HUES64 (cell line): ENCODE data around the gene TGIF2.

Source experiments
- H3K27ac ChIP-seq: 2 replicates; pipeline ENCODE4 v1.7.0; 2013; ENCODE audit warnings: low read depth, low read length, inconsistent platforms
- H3K27me3 ChIP-seq: 2 replicates; pipeline ENCODE4 v1.6.1; 2013; ENCODE audit warnings: mild to moderate bottlenecking, low read length; ENCODE audit not compliant: insufficient read depth
- H3K36me3 ChIP-seq: 2 replicates; pipeline ENCODE4 v1.6.1; 2013; ENCODE audit warnings: mild to moderate bottlenecking, low read length; ENCODE audit not compliant: insufficient read depth
- H3K4me1 ChIP-seq: 2 replicates; pipeline ENCODE4 v1.6.1; 2013; ENCODE audit warnings: mild to moderate bottlenecking, low read length, moderate library complexity; ENCODE audit not compliant: insufficient read depth
- H3K4me3 ChIP-seq: 2 replicates; pipeline ENCODE4 v1.5.1; 2013; ENCODE audit warnings: mild to moderate bottlenecking, low read length, moderate library complexity
- H3K9ac ChIP-seq: 2 replicates; pipeline ENCODE4 v1.6.1; 2013; ENCODE audit warnings: mild to moderate bottlenecking, low read depth, low read length
- H3K9me3 ChIP-seq: 2 replicates; pipeline ENCODE4 v1.6.1; 2013; ENCODE audit warnings: low read depth, low read length; ENCODE audit not compliant: insufficient read depth
- WGBS: fragments of 150-250, 120-280 bp; methylation state at CpG from one replicate; pipeline ENCODE4 v1.1.7; 2013; ENCODE audit warnings: missing lambda C conversion rate; 5-methylcytosine and 5-hydroxymethylcytosine counted together

TGIF2 gene

GRCh38 chr20:36540551-36541211, 32.7 kb upstream of the TGIF2 start:
- no peaks in the 10 kb centered on the region for H3K27me3 ChIP-seq
- peak overlapping the region; percentile 71 for H3K27ac ChIP-seq
- peak overlapping the region; percentile 77 for H3K9ac ChIP-seq
- 12% methylated on average over 41 of the region's 41 CpGs for WGBS
- peaks cover 24% of the 10 kb centered on the region for H3K4me1 ChIP-seq
- peak overlapping the region; percentile 83 for H3K4me3 ChIP-seq
- H3K9me3 ChIP-seq: no peaks in the 10 kb centered on the region
- H3K36me3 ChIP-seq: peaks cover 9% of the 10 kb centered on the region

DNA sequence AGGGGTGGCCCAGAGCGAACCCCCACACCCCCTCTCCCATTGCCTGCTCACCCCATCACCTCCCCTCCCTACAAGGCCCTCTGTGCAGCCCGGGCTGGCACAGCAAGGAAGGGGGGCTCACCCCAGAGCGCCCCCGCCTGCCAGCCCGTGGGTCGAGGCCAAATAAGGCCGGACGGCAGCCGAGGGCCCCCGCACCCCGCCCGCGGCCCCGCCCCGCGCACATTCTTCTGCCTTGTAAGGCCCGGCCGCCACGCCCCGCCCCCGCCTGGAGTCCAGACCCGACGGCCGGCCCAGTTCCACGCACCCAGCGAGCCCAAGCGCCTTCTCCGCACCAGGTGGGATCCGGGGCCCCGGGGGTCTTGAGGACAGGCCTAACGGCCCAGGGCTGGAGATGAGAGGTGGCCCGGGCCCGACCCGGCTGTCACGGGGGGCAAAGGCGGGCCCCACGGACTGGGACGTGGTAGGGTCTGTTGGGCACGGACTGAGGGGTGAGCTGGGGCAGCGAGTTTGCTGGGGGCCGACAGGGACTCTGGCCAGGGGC, 32.1 kb upstream of the TGIF2 start, which contains the start of gene MYL9:
Gene MYL9, plus strand, starts transcription at position 293 of the 541 bp plus-strand sequence. CDS start 3,366 bp downstream, outside the sequence.
- H3K9ac ChIP-seq: peak within 1 kb of the TSS; percentile 88
- peak within 1 kb of the TSS; percentile 88 for H3K27ac ChIP-seq
- peaks cover 24% of the 10 kb centered on the region for H3K4me1 ChIP-seq
- no peaks in the 10 kb centered on the region for H3K9me3 ChIP-seq
- 2% methylated on average over 41 of the region's 41 CpGs for WGBS
- peak within 1 kb of the TSS; percentile 83 for H3K4me3 ChIP-seq
- H3K36me3 ChIP-seq: peaks cover 15% of the 10 kb centered on the region
- no peaks in the 10 kb centered on the region for H3K27me3 ChIP-seq

- peak overlapping the region; percentile 83 for H3K4me3 ChIP-seq
- 13% methylated on average over 14 of the region's 14 CpGs for WGBS
These were observed 31.5 kb upstream of the TGIF2 start for GRCh38 chr20:36541768-36542488.

DNA sequence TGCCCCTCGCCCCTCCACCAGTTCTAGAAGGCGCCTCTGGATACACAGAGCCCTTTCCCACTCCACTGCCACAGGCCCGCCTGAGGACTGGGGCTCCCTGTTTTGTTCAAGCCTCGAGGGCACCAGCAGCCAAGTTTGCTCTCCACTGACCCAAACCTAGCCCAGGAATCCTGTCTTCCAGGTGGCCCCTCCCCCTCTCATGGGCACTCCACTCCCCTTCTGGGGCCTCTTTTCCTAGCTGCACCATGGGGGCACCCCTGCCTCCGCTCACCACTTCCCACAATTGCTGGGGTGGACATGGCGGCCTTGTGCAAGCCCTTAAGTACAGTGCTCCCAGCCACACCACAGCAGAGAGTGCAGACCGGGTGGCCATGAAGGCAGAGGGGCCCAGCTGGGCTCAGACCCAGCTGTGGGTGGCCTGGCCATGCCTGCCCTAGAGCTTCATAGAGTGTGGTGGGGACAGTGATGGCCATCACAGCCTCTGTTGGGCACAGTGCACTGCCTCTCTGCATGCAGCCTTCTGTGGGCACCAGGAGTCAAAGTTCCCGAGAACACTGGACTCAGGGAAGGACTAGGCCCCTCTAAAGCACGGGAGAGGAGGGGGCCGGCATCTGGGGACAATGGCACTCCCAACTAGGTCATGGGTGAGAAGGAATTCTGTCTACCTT, 30.7 kb upstream of the TGIF2 start:
- Histone ChIP-seq H3K4me1 (peaks cover 24% of the 10 kb centered on the region), H3K4me3 (peak overlapping the region; percentile 83), H3K9ac (peak overlapping the region; percentile 88; the same call in 1 of the 2 replicates), H3K27me3 (no peaks in the 10 kb centered on the region), H3K36me3 (peaks cover 26% of the 10 kb centered on the region), H3K27ac (peak overlapping the region; percentile 88; the same call in 1 of the 2 replicates), H3K9me3 (no peaks in the 10 kb centered on the region)
- 82% methylated on average over 10 of the region's 10 CpGs for WGBS

More at GRCh38 chr20:36541768-36542488, 31.5 kb upstream of the TGIF2 start:
- peaks cover 19% of the 10 kb centered on the region for H3K36me3 ChIP-seq
- H3K9me3 ChIP-seq: no peaks in the 10 kb centered on the region
- H3K9ac ChIP-seq: peak overlapping the region; percentile 88
- peaks cover 24% of the 10 kb centered on the region for H3K4me1 ChIP-seq
- no peaks in the 10 kb centered on the region for H3K27me3 ChIP-seq
- H3K27ac ChIP-seq: peak overlapping the region; percentile 88

DNA sequence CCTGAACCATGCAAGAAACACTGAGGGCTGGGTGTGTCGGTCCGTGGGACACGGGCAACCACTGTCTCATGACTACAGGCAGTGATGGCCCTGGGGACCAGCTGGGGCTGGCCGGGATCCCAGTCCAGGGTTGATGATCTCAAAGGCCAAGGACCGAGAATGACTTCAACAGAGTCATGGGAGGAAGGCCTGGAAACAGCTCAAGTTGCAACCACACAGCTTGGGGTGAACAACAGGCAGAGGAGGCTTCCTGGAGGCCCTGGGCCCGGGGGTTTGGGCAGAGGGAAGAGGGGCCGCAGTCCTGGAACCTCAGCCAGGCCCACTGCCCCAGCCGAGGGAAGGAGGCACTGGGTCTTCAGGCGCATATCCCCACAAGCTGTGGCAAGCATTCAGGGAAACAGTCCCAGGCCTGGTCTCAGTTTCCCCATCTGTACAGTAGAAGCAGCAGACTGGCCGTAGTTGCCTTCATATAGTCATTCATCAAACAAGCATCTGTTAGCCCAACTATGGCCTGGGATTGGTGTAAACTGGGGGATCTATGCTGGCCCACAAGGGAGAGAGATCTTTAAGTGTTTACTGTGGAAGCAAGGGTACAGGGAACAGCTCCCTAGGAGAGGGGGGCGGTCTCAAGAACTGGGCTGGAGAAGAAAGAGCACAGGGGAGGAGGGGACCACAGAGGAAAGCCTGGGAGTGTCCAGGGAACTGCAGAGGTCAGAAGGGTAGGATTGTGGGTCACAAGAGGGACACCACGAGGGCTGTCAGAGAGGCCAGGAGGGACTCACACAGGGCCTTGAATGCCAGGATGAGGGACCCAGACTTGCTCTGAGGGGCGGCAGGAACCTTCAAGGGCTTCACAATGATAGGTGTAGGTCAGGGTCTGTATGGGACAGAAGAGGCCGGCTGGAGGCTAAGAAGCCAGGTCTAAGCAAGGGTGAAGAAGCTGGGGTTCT, 29.9 kb upstream of the TGIF2 start:
- 92% methylated on average over 14 of the region's 14 CpGs for WGBS
- H3K9me3 ChIP-seq: no peaks in the 10 kb centered on the region
- H3K27ac ChIP-seq: peak overlapping the region; percentile 88; the same call in 1 of the 2 replicates
- H3K4me1 ChIP-seq: peaks cover 24% of the 10 kb centered on the region
- H3K4me3 ChIP-seq: peak overlapping the region; percentile 83; the same call in 1 of the 2 replicates
- H3K27me3 ChIP-seq: no peaks in the 10 kb centered on the region
- no peak overlapping the region for H3K9ac ChIP-seq
- H3K36me3 ChIP-seq: peaks cover 34% of the 10 kb centered on the region

- Histone ChIP-seq H3K27me3 (no peaks in the 10 kb centered on the region), H3K4me3 (no peak overlapping the region), H3K36me3 (peaks cover 42% of the 10 kb centered on the region), H3K4me1 (peaks cover 23% of the 10 kb centered on the region), H3K9ac (no peak overlapping the region), H3K9me3 (no peaks in the 10 kb centered on the region), H3K27ac (no peak overlapping the region)
- 90% methylated on average over 15 of the region's 15 CpGs for WGBS
These were observed 29.0 kb upstream of the TGIF2 start for GRCh38 chr20:36544134-36545018.

- WGBS: 91% methylated on average over 14 of the region's 14 CpGs
- peaks cover 16% of the 10 kb centered on the region for H3K4me1 ChIP-seq
- no peak overlapping the region for H3K9ac ChIP-seq
- no peak overlapping the region for H3K4me3 ChIP-seq
- no peak overlapping the region for H3K27ac ChIP-seq
- H3K27me3 ChIP-seq: no peaks in the 10 kb centered on the region
- no peaks in the 10 kb centered on the region for H3K9me3 ChIP-seq
- peaks cover 44% of the 10 kb centered on the region for H3K36me3 ChIP-seq
These were observed 27.2 kb upstream of the TGIF2 start for GRCh38 chr20:36546111-36546736.

GRCh38 chr20:36547186-36548005, 26.0 kb upstream of the TGIF2 start:
- peaks cover 44% of the 10 kb centered on the region for H3K36me3 ChIP-seq
- H3K9ac ChIP-seq: no peak overlapping the region
- H3K4me1 ChIP-seq: peaks cover 12% of the 10 kb centered on the region
- 96% methylated on average over 12 of the region's 12 CpGs for WGBS
- H3K27ac ChIP-seq: no peak overlapping the region
- H3K4me3 ChIP-seq: no peak overlapping the region
- H3K27me3 ChIP-seq: no peaks in the 10 kb centered on the region
- H3K9me3 ChIP-seq: no peaks in the 10 kb centered on the region

DNA sequence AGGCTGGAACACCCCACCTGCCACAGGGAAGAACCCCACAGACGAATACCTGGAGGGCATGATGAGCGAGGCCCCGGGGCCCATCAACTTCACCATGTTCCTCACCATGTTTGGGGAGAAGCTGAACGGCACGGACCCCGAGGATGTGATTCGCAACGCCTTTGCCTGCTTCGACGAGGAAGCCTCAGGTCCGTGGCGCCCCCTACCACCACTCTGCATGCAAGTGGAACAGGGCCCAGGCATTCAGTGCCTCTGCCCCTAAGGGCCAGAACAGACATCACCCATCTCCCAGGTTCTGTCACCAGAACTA, 25.4 kb upstream of the TGIF2 start:
- H3K27ac ChIP-seq: no peak overlapping the region
- WGBS: 82% methylated on average over 12 of the region's 12 CpGs
- H3K4me3 ChIP-seq: no peak overlapping the region
- H3K27me3 ChIP-seq: no peaks in the 10 kb centered on the region
- H3K4me1 ChIP-seq: peaks cover 7% of the 10 kb centered on the region; the same call in 1 of the 2 replicates
- H3K36me3 ChIP-seq: peaks cover 44% of the 10 kb centered on the region
- no peaks in the 10 kb centered on the region for H3K9me3 ChIP-seq
- H3K9ac ChIP-seq: no peak overlapping the region
